HG03442 (cell line): ENCODE measurements around the gene PIK3CB.
A peak's percentile ranks its signal among the peaks of the same experiment; 100 is the strongest.
"Not testable (repeated sequence)": the region's sequence is repeated elsewhere in the genome, so short reads cannot be mapped to it uniquely, and the experiment has no call there.

ENCODE experiments used
- ATAC-seq: cut with Tn5 transposase; IDR thresholded peaks from one replicate; pipeline ENCODE4 v1.9.1; 2021; ENCODE audit warnings: mild to moderate bottlenecking, moderate library complexity; ENCODE audit not compliant: unreplicated experiment

Gene PIK3CB

GRCh38 chr3:138809500-138810256 lies 25.1 kb downstream of the PIK3CB start:
- ATAC-seq: no peak

- ATAC-seq: no peak
Measured at GRCh38 chr3:138806376-138807080, 28.2 kb downstream of the PIK3CB start.

GRCh38 chr3:138803006-138803653 lies 31.6 kb downstream of the PIK3CB start:
- no peak for ATAC-seq

- ATAC-seq: not testable (repeated sequence)
Measured at GRCh38 chr3:138802223-138802622, 32.5 kb downstream of the PIK3CB start.

- ATAC-seq: no peak
Measured at GRCh38 chr3:138801792-138802191, 32.9 kb downstream of the PIK3CB start.

GRCh38 chr3:138800248-138800647 lies 34.5 kb downstream of the PIK3CB start:
- no peak for ATAC-seq

GRCh38 chr3:138799822-138800221 lies 34.9 kb downstream of the PIK3CB start:
- ATAC-seq: no peak

- no peak for ATAC-seq
Measured at GRCh38 chr3:138797508-138798038, 37.2 kb downstream of the PIK3CB start.

GRCh38 chr3:138796761-138797160 lies 38.0 kb downstream of the PIK3CB start:
- ATAC-seq: no peak

GRCh38 chr3:138786788-138787271 lies 47.9 kb downstream of the PIK3CB start:
- ATAC-seq: no peak

- ATAC-seq: no peak
Measured at GRCh38 chr3:138785951-138786350, 48.8 kb downstream of the PIK3CB start.

- not testable (repeated sequence) for ATAC-seq
Measured at GRCh38 chr3:138785362-138785857, 49.3 kb downstream of the PIK3CB start.

- ATAC-seq: no peak
Measured at GRCh38 chr3:138782755-138783154, 52.0 kb downstream of the PIK3CB start.

- ATAC-seq: no peak
Measured at GRCh38 chr3:138781012-138781470, 53.7 kb downstream of the PIK3CB start.

- ATAC-seq: no peak
Measured at GRCh38 chr3:138778643-138779042, 56.1 kb downstream of the PIK3CB start.

GRCh38 chr3:138776961-138777360 lies 57.8 kb downstream of the PIK3CB start:
- no peak for ATAC-seq

GRCh38 chr3:138775254-138775595 lies 59.5 kb downstream of the PIK3CB start:
- ATAC-seq: no peak

- ATAC-seq: peak; percentile 88
Measured at GRCh38 chr3:138774529-138775253, 60.0 kb downstream of the PIK3CB start.

- ATAC-seq: no peak
Measured at GRCh38 chr3:138771585-138771984, 63.1 kb downstream of the PIK3CB start.

- ATAC-seq: no peak
Measured at GRCh38 chr3:138769616-138770015, 65.1 kb downstream of the PIK3CB start.

- no peak for ATAC-seq
Measured at GRCh38 chr3:138768946-138769345, 65.8 kb downstream of the PIK3CB start.
